ENCODE results near the gene TSPAN7.

The TSPAN7 gene, protein sequence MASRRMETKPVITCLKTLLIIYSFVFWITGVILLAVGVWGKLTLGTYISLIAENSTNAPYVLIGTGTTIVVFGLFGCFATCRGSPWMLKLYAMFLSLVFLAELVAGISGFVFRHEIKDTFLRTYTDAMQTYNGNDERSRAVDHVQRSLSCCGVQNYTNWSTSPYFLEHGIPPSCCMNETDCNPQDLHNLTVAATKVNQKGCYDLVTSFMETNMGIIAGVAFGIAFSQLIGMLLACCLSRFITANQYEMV

DNA sequence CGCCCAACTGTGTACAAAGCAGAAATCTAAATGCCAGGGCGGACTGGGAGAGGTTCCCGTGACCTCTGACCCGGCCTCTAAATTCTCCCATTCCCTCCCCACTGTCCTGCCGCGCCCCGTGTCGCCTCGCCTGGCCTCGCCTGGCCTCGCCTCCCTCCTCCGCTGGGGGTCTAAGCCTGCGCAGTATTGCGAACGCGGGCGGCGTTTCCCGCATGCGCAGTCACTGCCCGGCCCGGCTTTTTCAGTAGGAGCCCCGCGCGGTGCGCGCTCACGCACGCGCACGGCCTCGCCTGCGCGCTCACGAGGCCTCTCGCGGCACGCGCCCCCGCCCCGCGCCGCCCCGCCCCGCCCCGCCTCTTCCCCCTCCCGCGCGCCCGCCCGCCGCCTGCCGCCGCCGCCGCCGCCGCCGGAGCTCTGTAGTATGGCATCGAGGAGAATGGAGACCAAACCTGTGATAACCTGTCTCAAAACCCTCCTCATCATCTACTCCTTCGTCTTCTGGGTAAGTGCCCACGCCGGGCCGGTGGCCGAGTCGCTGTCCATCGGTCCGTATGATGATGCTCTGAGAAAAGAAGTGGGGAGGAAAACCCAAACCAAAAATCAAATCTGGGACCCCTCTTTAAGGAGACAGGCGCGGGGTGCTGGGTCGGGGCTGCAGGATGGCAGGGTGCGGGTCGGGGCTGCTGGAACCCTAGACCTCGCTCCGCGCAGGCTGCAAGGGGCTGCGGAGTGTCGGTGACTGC, at the start of gene TSPAN7:
Gene TSPAN7 (plus strand): TSS at position 417 of the 743 bp plus-strand sequence. CDS start 5 bp downstream, at position 422.
- peak; percentile 77 to 81 for DNase-seq

DNA sequence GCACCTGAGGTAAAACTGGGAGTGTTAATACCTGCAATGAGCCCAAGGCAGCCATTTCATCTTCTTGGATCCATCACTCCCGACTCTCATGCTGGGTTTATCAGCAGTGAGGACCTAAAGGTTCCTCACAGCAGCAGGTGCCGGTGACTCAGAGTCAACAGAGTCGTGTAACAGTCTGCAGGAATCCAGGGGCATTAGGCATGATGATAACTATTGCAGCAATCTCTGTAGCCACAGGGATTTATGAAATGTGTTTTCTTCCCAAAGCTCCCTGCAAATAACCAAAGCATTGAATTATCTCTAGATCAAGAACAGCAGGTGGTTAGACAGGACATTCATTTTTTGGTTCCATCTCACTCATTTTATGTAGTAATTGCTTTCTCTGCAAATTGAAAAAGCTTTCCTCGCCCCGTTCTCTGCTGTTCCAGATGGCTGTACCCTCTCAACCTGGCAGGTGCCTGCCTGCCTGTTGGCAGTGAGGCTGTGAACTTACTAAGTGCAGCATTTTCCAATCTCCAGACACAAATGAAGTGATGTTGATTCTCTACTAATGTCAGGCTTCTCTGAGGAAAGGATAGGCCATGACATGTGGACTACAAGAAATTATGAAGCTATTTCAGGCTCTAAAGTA, 48.1 kb upstream of the TSPAN7 start:
- DNase-seq, result no peak

DNA sequence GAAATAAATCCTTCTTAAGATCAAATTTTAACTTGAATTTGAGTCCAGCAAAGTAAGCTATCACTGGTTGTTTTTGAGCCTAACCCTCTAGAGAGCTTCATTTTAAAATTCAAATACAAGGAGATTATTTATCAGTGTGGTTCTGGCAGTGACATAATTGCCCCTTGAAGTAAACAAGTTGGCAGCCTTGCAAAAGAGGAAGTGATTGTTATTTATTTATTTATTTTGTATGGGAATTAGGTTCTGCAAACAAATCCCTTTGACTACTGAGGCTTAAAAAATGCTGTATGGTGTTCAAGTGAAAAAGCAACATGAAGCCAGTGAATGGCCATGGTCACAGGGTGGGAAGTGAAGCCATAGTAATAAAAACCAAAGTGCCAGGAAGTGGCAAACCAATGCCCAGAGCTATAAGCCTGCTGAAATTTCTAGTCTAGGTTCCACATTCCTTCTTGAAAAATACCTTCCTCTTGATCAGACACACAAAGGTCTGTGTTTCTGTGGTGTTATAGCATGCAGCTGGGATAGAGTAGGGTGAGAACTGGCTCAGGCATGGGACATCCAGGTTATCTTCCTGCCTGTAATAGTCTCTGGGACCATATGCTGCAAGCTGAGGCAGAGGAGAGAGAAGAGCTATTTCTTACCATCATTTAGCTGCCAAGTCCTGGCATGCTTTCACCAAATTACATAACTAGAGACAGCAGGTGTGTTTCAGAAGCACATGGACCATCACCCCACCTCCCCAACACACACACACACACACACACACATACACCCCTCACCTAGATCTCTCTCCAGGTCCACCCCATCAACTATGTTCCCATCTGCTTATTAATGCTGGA, 47.1 kb upstream of the TSPAN7 start:
- DNase-seq, result no peak

DNA sequence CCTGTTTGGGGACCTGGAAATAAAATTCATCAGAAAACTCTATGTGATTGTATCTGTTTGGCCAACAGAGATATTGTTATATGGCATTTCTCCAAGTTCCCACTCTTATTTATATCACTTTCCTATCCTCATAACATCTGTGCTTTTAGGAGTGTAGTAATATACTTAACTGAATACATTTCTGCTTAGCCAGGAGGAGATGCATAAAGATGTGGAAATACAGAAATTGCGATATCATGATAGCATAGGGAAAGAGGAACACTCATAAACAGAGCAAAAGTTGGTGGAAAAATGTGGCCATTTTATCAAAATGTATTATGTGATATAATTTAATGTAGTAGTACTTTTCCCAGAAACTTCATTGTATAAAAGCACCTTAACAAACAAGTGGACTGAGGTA, 46.1 kb upstream of the TSPAN7 start:
- DNase-seq, result no peak

DNA sequence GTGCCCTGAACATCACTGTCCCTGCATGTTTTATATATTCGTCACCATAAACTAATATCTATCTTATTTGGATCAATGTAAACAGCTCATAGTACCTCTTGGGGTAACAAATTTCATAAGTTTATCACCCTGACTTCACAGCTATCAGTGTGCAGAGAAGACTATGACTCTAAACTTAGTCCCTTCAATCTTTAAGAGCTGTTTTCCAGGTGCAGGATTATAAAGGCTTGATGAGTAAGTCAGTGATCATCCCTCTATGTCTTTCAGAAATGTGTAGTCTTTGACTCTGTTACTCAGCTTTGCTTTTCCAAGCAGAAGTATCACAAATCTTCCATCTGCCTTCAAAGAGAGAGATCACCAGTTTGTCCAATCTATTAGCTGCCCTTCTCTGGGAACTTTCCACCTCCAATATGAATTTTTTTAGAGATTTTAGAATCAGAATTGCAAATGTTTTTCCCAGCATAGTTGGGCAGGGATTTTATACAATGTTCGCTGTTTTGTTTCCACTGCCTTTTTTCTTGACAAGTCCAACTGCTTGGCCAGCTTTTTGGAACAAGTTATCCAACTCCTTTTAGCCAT, 45.1 kb upstream of the TSPAN7 start:
- DNase-seq, result no peak

DNA sequence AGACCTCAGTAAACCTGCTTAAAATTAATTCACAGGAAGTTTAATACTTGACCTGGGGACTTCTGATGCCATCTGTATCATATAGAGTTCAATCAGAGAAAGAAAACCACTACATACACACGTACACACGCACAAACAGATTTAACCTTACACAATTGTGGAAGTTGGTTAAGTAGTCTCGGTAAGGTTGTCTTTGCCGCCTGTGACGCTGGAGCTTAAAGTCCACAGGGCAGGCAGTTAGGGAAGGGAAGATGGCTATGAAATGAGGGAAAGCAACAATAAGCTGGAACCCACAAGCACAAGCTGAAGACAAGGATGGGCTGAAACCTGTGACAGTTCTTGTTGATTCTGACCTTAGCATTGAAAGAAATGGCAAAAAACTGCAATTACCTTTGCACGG, 41.7 kb upstream of the TSPAN7 start:
- no peak for DNase-seq

DNA sequence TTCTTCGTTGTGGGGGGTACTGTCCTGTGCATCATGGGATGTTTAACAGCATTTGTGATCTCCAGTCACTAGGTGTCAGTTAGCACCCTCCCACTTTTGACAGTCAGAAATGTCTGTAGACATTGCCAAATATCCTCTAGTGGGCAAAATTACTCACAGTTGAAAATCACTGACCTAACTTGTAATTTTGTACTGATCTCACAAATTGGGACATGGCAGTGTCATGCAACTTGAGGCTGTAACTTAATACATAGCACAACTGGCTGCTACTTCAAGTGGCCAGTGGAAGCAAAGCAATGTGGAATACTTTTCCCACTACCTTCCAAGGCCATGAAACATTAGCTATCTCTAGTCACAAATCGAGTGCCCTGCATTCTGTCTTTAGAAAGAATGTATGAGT, 23.2 kb upstream of the TSPAN7 start:
- no peak for DNase-seq

DNA sequence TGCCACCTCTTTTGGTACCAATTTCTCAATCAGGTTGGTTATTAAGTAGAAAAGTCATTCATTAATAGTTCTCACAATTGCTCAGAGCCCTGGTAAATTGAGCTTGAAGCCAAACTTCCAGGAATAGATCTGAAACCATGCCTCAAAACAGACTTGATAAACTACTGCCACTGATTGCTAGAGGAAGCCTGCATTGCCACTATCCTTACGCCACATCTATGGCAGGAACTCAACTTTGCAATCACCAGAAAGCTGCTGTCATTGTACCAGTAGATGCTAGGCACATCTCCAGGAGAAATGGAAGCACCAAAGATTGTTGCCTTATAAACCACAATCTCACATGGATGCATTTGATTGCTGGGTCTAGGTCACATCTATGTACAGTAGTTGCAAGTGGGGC, 21.6 kb upstream of the TSPAN7 start:
- no peak for DNase-seq

DNA sequence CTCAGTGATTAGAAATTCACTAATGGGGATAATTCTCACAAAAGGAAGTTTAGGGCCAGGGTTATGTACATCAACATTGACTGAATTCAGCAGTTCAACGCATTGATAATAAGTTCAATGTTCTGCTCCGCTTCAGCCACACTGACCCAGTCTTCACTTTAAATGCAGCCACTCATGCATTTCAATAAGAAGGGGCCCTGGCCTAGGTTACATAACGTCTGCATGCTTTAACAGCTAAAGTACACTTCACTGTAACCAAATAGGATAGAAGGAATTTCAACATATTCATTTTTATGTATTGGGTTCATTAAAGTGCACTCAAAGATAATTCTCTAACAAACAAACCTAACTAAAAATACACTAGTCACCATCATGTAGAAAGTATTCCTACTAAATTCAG, 12.8 kb upstream of the TSPAN7 start:
- no peak for DNase-seq

DNA sequence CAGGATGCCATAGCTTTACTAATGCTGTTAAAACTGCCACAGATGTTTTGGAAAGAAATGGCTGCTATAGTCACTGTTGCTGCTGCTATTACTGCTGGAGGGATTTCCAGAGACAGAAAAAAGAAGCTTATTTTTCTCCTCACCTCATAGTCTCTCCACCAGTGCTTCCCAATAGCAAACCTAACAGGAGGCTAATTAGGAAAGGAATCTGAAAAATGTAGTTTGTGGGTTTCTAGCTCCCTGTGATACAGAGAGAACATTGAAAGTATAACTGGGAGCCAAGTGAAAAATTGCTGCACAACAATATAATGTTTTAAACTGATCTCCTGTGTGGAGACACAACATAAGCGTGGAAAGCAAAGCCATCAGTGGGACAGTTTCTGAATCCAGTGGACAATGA, 8.6 kb upstream of the TSPAN7 start:
- no peak for DNase-seq

DNA sequence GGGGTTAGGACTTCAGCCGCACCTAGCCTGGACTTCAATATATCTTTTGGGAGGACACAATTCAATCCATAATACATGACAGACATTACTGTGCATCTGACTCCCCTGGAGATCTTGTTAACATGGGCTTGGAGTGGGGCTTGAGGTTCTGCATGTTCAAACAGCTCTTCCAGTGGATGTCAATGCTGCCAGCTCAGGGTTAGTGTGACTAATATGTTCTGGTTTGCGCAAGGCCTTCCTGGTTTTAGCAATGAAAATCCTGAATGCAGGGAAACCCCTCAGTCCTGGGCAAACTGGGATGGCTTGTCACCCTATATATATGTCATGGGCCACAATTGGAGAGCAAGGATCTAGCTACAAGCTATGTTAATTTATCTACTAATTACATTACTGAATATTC, 2.7 kb upstream of the TSPAN7 start:
- DNase-seq, result no peak

DNA sequence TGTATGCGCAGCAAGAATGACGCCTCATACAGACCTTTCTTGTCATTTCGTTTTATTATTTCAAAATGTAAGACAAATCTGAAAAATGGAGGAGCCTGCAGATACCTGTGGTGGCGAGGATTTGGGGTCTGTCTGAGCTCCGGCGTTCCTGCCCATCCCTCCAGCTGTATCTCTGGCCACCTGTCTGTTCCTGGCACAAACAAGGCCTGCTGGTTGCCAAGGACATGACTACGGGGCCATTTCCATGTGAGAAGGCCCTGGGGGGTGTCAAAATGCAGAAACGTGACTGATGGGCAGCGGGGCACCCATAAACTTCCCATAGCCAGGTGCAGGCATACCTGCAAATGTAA, 591 bp upstream of the TSPAN7 start:
- no peak for DNase-seq

DNA sequence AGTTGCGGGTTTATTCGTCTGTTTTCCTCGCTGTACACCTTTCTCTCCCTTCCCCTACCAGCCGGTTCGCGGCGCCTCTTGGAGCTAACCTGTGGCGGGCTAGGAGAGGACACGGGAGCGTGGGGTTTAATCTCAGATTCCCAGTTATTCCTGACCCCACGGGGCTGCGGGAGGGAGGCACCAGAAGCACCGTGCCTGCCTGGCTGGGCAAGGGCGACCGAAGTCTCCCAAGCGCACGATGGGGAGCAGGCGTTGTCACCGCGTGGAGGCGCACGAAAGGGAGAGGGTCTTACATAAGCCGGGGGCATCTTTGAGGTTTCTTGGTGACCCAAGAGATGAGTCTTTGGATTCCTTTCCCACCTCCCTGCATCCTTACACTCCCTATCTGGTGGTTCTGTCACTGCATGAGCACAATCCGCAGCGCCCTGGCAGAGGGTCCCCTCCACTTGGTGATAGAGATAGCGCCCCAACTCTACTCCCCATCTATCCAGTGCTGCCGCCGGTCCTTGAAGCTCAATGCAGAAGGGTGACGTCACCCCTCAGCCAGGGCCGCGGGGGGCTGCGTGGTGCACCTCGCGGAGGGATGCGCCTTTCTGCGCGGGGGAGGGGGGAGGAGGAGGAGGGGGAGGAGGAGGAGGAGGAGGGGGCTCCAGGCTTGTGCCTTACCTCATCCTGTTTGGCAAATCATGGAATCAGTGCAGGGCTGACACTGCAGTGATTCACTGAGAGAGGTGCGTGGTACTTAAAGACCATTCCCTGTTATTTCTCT, 793 bp downstream of the TSPAN7 start:
- DNase-seq, result peak; percentile 2 to 24

DNA sequence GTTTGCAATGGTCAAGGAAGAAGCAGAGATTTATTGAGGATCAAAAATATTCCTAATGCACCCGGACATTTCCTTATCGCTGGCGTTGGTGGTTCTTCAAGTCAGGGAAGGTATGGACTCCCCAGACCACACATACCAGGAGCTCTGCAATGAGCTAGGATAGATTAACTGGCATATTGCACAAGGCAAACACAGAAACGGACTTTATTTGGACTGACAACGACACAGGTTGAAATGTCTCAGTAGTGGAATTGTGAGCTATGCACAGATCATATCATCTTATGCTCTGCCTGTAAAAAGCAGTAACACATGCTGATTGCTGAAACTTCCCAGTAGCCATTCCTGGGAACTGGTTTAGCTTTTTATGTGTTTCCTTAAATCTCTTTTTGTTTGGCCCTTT, 1.7 kb downstream of the TSPAN7 start:
- DNase-seq, result no peak

DNA sequence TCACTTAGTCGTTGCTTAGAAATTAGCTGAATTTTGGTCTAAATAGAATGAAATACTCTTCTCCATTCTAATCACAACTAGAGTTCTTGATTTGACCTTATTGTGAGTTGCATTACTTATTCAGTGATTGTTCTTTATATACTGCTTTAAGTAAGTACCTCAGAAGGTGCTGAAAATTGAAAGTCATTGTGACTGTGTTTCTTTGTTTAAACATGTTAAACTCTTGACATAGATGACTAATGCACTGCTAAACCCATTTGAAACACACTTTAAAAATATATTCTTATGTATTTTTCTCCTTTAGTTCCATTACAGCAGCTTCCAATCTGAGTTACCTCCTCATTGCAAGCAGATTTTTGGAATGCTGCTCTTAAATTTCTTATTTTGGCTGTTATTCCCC, 9.1 kb downstream of the TSPAN7 start:
- DNase-seq, result no peak

DNA sequence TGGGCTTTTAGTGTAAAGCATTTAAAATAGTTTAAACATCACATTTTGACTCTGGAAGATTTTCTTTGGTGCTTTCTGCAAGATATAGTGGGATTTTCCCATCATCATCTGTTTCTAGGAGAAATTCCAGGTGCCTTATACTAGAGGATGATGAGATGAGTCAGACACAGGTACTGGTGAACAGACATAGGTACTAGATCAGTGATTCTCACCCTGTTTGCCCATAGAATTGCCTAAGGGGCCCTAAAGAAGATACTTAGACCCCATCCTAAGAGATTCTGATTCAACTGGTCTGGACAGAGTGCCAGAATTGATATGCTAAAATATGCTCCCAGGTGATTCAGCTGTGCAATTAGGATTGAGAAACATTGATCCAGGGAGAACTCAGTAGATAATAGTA, 9.7 kb downstream of the TSPAN7 start:
- no peak for DNase-seq

DNA sequence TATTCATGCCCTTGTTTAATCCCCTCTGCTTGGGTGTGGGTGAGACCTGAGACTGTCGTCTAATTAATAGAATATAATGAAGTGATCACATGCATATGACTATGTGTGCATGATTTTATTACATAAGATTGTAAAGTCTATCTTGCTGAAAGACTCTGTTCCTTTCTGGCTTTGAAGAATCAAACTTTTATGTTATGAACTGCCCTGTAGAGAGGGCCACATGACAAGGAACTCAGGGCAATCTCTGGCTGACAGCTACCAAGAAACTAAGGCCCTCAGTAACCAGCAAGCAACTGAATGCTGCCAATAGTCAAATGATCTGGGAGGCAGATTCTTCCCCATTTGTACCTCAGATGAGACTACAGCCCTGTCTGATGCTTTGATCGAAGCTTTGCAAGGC, 13.5 kb downstream of the TSPAN7 start:
- no peak for DNase-seq

DNA sequence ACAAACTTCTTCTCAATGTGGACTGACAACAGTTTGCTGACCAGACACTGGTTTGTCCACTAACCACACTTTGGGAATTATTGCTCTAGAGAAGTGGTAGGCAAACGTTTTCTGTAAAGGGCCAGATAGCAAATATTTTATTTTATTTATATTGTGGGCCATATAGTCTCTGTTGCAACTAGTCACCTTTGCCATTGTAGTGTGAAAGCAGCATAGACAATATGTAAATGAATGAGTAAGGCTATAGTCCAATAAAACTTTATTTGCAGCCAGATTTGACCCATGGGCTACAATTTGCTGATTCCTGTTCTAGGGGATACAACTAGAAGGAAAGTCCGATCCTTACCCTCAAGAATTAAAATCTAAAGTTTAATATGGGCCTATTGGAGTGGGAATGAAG, 14.5 kb downstream of the TSPAN7 start:
- no peak for DNase-seq

DNA sequence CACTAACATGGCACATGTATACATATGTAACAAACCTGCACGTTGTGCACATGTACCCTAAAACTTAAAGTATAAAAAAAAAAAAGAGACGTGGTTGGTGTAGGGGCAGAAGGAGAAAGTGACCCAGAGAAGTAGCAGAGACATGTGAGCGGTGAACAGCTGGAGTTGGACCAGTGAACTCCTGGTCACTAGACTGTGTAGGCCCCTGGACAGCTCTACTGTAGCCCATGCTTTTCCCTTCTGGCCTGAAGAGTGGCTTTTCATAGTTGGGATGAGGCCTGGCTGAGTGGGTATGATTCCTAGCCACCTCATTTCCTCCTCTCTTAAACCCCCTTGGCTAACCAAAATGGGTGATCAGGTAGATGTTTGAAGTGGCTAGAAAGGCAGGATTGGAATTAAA, 16.4 kb downstream of the TSPAN7 start:
- DNase-seq, result no peak

DNA sequence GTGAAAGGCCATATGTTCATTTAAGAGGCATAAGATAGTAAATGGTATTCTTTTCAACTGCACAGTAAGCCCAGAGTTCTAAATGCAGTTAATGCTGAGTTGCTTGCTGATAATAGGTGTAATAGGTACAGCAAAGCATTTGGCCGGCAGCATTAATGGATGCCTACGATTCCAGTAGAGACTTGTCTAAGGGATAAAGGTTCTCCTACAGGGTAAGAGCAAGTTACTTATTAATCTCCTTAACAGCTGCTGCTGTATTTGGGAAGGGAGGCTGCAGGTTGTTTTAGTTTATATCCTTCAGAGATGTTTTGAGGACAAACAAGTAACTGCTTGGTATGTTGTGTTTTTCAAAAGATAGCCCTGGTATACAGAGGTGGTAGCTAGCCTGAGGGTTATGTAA, 16.8 kb downstream of the TSPAN7 start:
- no peak for DNase-seq

DNA sequence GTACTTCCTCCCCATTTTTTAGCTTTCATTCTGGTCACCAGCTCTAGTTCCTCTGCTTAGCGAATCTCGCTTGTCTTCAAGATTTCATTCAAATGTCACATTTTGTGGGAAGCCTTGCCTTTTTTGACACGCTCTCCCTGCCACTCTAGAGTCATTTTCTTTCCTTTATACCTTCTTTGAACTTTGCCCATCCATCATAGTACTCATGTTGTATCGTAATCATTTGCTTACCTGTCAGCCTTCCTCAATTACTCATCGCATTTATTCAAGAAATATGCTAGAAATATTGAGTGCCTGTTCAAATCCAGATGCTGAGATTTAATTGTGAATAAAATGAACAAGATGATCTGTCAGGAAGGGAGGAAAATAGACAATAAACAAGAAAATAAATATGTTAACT, 21.8 kb downstream of the TSPAN7 start:
- no peak for DNase-seq

DNA sequence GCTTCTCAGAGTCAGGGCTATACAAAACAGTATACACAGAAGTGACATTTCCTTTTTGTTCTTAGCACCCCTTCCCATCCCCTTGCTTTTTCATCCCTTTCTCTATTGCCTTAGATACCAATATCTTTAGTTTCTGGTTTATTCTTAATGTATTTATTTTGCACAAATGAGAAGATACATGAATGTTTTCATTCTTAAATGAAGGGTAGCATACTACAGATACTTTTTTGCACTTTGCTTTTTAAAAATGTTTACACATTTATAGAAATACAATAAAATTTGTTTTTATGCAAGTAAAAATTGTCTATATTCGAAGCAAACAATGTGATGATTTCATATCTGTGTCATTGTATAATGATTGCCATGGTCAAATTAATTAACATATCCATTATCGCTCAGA, 33.1 kb downstream of the TSPAN7 start:
- no peak for DNase-seq

Data from stimulated activated CD4-positive, alpha-beta T cell treated with anti-CD3 and anti-CD28 coated beads, Interleukin-4, amount 100 ng/mL, for 4 hours (primary cell).